GM21529 (cell line): ENCODE measurements around the gene WWOX.

Experiments used
- ATAC-seq: cut with Tn5 transposase; IDR thresholded peaks from one replicate; pipeline ENCODE4 v1.9.1; 2021; ENCODE audit not compliant: unreplicated experiment

WWOX gene

DNA sequence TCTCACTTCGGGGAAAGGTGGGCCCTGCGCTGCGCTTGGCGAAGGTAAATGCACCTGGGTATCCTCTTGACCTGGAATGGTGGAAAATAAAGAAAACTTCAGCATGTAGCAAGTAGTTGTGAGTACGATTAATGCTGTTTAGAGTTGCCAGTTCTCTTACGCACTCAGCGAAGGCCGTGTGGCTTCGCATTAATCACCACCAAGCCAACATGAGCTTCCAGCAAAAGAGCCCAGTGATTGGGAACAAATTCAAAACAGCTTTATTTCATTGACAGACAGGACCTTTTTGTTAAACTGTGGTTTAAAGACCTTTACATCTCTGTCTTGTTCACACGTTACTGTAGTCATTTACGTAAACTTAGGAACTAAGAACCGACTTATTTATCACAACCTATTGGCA lies 969.7 kb downstream of the WWOX start:
- no peak for ATAC-seq

DNA sequence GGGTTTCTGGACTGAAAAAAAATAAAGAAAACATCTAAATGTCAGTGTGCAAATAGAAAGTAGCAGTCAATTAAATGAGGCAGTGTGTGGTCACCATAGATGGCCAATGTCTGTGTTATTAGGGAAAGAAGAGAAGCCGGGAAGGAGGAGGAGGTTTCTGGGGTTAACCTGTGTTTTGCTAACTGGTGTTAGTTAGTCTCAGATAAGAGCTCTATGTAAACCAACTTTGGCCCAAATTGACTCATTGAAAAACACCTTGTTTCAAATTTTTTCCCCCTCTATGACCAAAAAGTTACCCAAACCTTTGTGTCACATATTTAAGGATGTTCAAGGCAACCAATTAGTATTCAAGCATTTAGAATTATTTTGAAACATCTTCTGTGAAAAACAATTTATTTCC lies 970.2 kb downstream of the WWOX start:
- ATAC-seq, result no peak

DNA sequence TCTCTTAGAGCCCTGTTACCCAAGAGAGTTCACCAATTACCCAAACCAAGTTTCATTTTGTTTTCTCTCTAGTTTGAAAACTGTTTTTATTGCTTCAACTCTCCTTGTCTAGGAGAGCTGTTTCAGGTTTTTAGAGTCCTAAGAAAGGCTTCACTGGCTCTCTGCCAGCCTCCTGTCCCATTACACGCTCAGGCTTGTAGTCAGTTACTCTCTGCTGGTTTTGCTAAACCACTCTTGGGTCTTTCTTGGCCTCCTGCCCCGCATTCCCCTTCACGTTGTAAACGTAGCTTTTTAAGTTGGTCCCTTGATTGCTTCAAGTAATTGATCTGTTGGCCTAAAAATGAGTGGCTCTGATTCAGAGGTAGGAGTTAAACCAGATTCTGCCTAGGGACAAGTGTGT lies 972.0 kb downstream of the WWOX start:
- ATAC-seq, result no peak

DNA sequence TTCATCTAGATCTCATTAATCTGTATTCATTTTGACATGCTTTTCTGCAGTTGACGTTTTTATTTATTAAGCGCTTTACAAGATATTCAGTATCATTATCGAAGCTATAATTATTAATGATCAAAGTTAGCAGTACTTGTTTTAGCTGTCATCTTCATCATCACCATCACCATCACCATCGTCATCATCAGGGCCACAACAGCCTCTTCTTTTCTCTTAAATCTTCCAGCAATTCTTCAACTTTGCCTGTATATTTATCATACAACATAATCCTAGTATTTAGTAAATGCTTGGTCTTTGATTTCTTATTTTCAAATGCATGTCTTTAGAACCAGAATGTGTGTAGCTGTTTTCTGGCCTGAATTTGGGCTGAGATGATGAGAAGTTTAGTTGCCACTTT lies 973.1 kb downstream of the WWOX start:
- ATAC-seq, result no peak

DNA sequence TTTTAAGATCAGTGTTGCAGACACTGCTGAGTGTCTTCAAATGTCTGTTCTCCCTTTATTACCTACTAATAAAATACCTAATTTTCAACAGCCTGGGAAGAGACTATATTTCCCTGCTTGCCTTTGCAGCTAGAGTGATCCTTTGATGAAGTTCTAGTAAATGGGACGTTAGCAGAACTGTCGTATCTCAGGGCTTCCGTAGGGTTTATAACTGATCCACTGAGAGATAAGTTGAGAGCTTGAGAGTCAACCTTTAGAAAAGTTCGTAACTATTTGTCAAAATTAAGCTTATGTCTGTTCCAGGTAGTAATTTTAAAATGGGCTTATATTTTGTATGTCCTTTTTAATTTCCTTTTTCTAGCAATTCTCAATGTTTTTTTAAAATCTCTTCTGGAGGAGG lies 974.1 kb downstream of the WWOX start:
- ATAC-seq, result no peak

DNA sequence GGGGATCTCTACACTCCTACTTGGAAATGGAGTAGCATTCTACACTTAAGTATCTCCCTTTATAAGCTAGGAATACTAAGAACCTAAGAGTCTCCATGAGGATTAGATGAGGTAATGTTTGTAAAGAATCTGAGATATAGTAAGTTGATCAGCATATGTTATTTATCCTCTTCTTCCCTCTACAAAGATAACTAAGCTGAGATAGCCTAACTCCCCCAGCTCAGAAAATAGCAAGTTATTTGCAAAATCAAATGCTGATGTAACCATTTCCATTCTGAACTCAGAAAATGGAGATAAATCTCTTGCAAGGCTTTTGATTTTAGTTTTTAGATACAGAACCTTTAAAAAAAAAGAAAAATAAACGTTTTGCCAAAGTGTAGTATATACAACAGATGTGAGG lies 975.1 kb downstream of the WWOX start:
- no peak for ATAC-seq

DNA sequence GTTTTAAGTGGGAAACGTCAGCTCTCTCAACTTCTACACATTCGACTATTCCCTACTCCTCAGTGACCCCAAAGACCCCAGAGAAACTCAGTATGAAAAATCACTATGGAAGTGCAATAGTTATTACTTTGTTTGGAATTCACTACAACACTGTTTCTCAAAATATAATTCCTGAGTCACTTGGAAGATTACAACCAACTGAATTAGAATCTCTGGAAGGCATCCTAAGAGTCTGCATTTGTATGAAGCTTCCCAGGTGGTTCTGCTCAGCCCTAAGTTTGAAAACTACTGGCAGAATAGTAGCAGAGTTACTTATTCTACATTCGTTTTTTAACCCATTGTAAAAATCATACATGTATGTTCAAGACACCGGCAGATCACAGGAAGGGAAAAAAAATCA lies 975.5 kb downstream of the WWOX start:
- ATAC-seq, result no peak

DNA sequence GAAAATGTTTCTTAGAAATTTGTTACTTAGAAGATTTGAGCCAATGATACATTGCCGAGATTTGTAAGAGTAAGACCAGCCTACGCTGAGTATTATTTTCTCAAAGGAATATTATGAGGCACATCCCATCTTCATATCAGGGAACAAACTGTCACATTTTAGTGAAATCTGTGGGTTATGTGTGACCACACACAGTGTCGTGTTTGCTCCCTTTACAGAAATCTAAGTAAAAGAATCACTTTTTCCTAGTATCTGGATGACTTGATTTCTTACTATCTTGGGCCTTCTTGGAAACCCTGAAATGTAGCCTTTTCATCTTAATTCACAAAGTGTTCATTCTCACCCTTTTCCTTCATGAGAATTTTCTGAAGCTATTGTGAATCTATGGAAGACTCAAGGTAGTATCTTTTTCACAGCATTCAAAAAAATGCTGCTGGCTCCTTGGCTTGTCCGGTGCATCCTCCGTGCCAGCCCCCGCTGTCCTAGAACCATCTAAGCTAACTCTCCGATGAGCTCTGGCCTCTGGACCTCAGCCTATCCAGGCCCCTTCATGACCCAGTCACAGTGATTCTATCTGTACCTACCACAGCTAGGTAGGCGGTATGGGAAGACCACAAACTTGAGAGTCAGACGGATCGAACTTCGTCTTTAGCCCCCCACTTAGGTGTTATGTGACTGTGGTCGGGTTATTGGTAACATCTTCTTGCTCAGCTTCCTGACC lies 976.8 kb downstream of the WWOX start:
- ATAC-seq, result no peak

DNA sequence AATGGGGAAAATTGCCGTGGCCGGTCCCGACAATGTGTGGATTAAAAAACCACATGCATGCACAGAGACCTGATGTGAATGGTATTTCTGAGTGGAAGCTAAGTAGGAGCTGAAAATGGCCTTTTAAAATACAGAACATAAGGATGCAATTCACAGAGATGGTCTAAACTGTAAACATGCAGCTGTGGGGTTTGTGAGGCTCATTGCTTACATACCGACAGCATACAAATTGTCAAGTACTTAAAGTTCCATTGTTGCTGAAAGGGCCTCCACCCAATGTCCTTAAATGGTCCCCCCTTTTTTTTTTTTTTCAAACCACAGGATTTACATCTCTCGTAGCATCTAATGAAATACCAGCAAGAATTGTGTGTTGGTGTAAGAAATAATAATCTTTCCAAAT lies 977.9 kb downstream of the WWOX start:
- ATAC-seq, result no peak

DNA sequence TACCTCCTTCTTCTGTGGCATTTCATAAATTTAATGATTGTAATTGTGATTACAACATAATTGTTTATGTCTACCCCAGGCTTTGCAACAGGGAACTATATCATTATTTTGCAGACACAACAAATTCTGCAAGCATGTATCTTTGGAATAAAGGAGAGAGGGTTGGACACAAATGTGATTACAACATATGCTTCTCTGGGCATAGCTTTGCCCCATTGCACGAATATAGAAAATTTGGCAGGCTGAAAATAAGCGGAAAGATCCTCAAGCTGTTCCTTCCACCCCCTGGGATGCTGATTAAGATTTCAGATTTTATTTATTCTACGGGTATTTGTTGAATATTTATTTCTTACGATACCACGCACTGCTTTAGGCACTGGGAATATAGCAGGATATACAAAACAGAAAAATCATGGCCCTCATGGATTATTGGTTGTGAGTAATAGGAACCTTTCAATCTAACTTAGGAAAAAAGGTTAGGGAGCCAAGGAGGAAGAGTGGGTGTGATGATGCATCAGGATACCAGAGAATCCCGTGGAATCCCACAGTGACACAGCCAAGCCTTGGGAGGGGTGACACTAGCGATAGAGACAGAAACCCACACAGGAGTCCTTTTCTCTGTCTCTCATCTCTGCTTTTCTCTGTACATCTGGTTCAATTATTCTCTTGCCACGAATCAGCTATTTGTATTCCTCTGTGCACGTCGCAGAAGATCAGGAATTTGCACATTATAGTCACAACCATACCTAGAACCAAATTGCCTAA lies 980.4 kb downstream of the WWOX start:
- no peak for ATAC-seq

DNA sequence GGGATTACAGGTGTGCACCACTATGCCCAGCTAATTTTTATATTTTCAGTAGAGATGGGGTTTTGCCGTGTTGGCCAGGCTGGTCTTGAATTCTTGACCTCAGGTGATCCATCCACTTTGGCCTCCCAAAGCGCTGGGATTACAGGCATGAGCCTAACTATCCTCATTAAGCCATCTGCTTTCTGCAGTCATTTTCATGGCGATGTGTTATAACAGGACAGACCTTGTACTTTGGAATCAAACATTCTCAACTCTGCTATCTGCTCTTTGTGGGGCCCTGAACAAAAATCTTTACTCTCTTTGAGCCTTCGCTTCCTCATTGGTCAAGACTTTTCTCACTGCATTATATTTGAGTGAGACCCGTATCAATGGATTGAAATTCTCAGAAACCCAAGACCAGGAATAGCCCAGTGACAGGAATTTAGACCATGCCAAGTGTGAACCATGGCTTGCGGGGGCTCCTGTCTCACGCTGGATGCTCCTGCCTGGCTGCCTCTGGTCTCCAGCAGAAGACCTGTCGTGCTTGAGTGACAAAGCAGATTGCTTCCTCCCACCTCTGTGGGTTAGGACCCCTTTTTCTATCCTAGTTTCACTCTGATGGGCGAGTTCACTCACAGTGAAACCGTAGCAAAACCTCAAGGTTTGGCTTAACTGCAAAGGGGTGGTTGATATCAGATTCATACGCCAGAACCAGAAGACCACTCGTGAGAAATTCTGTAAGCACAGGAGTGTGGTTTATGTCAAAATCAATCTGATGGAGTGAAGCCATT lies 982.0 kb downstream of the WWOX start:
- no peak for ATAC-seq

DNA sequence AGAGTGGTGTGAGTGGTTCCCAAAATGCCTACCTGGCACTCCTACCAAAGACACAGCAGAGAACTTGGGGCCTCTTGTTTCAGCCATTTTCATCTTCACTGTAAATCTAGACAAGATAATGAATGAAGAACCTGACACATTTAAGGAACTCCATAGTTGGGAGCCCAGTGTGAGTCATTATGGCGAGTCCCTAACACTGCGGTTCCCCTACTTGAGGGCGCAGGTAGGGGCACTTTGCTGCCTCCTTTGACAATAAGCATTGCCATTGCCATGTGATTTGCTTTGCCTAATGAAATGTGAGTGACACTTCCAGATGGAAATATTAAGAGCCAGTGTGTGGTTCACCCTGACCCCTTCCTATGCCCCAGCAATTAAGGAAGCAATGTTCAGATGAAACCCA lies 983.5 kb downstream of the WWOX start:
- no peak for ATAC-seq

DNA sequence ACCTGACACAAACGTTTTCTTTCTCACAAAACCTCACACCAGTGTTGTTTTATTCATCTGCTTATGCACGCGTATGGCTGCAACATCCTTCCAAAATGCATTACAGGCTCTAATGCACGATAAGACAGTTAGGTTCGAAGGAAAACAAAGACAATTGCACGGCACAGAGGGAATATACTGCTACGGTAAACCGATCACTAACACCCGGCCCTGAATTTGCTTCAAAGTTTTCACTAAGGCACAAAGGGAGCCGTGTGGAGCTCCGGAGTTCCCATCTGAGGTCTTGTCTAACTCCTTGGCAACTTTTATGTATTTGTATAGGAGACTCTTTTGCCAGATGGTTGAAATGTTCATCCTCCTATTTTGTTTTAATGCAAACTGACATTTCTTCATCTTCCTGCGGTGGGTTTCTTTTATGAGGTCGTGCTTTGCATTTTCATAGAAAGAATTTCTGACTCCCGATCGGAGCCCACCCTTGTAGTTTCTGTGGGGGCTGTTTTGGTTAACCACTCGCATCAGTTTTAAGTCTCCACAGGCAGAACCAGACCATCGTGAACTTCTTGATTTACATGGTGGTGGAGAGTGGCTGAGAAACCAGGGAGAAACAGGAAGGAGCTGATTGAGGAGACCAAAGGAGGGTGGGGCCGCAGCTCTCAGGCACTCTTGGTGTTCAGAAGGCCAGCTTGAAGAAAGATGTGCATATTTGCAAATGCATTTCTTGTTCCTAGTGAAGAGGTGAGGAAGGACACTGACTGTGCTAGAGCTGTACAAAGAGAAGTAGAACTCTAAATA lies 984.2 kb downstream of the WWOX start:
- ATAC-seq, result no peak

DNA sequence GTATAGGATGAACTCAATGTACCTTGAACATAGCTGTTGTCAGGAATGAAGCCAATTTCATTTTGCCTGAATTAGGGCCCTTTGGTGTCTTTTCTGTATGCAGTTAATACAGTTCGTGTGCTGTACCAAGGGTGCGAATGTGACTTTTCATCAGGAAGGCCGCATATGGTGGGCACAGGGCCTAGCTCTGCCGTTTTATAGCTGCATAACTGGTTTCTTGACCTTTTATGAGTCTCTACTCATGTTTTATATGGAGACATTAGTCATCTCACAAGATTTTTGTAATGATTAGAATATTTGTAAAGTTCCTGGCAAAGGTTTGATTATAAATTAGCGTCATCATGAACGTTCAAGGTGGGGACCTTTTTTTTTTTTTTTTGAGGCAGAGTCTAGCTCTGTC lies 989.5 kb downstream of the WWOX start:
- ATAC-seq, result no peak

DNA sequence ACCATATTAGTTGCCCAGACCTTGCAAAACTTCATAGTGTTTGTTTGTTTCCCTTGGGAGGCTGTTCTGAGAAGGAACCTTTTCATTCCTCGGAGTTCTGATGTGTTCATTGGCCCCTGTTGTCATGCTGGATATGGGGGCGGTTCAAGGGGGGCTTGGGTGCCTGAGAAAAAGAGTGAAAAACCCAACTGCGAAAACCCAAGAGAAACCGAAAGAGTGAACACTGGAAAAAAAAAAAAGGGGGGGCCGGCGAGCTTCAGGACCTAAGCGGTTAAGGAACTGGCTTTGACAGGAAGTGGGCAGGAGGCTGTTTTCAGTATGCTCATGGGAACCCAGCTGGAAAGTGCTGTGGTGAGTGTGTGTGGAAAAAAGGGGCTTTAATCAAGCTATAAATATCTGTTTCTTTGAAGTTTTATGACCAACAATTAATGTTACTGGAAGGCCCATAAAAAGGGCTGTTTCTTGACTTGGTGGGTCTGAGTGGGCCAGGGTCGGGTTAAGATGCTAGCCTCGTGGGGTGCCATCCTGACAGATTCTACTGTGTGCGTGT lies 990.4 kb downstream of the WWOX start:
- ATAC-seq, result peak; percentile 57

DNA sequence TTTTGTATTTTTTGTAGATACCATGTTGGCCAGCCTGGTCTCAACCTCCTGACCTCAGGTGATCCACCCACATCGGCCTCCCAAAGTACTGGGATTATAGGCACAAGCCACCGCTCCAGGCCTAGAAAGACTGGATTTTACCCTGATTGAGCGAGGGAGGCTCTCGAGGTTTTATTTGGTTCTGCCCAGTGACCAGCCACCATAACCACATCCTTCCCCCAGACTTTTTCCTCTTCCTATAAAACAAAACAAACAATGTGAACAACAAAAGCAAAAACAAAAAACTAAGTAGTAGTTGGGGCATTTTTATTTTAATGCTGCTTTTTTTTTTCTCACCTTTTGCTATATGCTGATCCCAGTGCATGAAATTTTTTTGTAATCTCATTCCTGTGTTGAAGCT lies 991.5 kb downstream of the WWOX start:
- no peak for ATAC-seq

DNA sequence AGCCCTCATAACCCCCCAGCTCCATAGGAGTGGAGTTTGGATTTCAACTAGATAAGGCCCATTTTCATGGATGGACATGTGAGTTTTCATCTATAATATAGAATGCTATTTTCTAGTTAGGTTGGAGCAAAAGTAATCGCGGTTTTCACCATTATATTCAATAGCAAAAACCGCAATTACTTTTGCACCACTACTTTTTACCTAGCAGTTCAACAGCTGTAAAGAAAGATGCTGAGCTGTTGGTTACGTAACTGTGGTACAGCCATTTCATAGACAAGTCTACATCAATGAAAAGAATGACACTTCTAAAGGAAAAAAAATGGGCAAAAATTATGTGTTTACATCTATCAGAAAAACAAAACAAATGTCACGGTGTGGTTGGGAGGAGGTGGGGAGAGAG lies 993.4 kb downstream of the WWOX start:
- ATAC-seq, result no peak

DNA sequence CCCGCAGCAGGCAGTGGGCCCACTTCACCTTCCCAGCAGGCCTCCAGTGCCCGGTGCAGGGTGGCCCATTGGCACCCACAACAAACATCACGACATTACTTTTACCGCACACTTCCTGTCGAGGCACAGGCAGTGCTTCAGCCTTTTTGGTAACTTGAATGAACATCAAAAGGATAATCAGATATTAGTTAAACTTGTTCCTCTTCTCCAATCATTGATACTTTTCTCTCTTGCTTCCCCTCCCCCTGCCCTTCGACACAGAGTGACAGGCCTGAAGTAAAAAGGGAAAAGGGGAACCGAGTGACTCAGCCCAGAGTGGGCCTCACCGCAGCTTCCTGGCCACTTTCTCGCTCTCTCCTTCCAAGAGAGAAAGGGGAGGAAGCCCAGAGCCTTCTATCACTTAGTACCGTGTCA lies 994.1 kb downstream of the WWOX start:
- ATAC-seq, result no peak

DNA sequence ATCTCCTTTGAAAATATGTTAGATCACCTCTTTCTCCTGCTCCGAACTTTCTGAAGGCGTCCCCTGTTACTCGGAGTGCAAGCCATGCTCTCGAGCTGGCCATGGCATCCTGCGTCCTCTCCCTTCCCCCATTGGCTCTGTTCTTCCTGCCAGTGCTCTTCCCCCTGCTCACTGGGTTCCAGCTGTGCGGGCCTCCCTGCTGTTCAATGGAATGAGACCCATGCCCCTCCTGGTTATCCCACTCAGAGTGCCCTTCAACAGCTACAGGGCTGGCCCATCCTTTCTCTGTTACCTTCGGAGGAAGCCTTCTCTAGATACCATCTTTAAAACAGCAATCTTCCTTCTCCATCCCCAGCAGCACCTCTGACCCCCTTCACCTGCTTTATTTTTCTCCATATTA lies 996.8 kb downstream of the WWOX start:
- ATAC-seq, result no peak

DNA sequence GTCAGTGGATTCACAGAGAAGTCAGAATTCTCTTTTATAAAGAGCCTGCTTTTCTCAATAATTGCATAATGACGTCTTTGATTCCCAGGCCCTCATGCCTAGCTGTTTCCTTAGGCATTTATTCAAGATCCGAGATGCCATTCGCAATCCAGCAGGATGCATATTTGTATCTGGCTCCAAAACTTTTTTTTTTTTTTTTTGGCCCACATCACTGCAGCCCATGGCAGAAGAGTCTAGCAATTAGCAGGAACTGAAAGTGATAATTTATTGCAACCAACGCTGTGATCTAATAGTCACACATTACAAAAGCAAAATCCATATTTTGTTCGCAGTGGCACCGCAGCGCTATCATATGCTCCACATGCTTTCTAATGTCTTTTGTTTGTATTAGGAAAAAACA lies 997.7 kb downstream of the WWOX start:
- no peak for ATAC-seq

DNA sequence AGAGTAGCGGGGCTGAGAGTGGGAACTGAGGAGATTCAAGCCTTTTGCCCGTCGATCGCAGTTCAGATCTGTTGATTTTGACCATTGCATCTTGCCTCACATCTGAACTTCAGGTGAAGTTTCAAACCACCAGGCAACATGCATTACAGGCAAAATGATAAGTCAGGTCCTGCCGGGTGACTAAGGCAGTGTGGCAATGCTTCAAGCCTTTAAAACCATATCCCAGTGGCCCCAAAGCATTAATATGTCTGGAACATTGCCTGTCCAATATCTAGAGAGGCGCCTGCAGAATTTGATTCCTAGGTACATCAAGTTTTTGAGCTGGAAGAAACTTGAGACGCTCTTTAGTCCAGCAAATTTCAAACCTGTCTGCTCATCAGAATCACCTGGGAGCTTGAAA lies 998.3 kb downstream of the WWOX start:
- no peak for ATAC-seq
